Neural crest cell (in vitro differentiated cells): ENCODE results near the gene ZC3HAV1. TPM values are rescaled to one million over a fixed set of nuclear protein-coding genes. Genes with fewer than 3 reads are reported as not detected.

ENCODE experiments used
- DNase-seq: peaks from one replicate; pipeline ENCODE4 v3.0.0; 2021; ENCODE audit warnings: low read depth, mixed read lengths, low spot score
- H3K27ac Mint-ChIP-seq: one replicate; pipeline ENCODE4 v1.8.0; 2021; ENCODE audit warnings: mild to moderate bottlenecking, mixed read lengths; ENCODE audit not compliant: unreplicated experiment
- H3K27me3 Mint-ChIP-seq: 2 replicates; pipeline ENCODE4 v1.8.0; 2021; ENCODE audit warnings: low read depth, mild to moderate bottlenecking, mixed read lengths
- H3K36me3 Mint-ChIP-seq: 2 replicates; pipeline ENCODE4 v1.8.0; 2021; ENCODE audit warnings: low read depth, mild to moderate bottlenecking, mixed read lengths
- H3K4me1 Mint-ChIP-seq: 2 replicates; pipeline ENCODE4 v1.8.0; 2021; ENCODE audit warnings: mixed read lengths
- H3K4me3 Mint-ChIP-seq: one replicate; pipeline ENCODE4 v1.8.0; 2021; ENCODE audit warnings: mild to moderate bottlenecking, mixed read lengths
- H3K9me3 Mint-ChIP-seq: 2 replicates; pipeline ENCODE4 v1.8.0; 2021; ENCODE audit warnings: mixed read lengths
- total RNA-seq: library from RNA; stranded (reverse); gene quantifications from 2 replicates; pipeline ENCODE4 v1.2.1, GENCODE V29; 2021
- TF ChIP-seq, protein P1 (sequence below): fragments of 200-600 bp; sonication (generic); conservative IDR thresholded peaks from 2 replicates; pipeline ENCODE4 v1.5.0; 2021; ENCODE audit warnings: antibody characterized with exemption, mild to moderate bottlenecking

ZC3HAV1 gene
- total RNA-seq, 1 donor from 2014 or later = 19.6 TPM

DNA sequence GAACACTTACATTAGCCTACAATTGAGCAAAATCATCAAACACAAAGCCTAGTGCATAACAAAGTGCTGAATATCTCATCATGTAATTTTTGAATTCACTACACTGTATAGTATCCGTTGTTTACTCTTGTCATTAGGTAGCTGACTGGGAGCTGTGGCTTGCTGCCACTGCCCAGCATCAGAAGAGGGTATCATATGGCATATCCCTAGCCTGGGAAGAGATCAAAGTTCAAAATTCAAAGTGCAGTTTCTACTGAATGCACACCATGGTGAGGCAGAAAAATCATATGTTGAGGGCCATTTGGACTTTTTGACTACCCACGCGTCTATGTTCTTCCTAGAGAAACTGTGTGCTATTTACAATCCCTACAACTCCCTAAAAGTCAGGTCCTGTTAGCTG is 7.5 kb upstream of the ZC3HAV1 start:
- no peak overlapping the region for H3K4me3 Mint-ChIP-seq
- no peaks in the 10 kb centered on the region for H3K36me3 Mint-ChIP-seq
- no peaks in the 10 kb centered on the region for H3K4me1 Mint-ChIP-seq
- TF ChIP-seq, protein P1, sequence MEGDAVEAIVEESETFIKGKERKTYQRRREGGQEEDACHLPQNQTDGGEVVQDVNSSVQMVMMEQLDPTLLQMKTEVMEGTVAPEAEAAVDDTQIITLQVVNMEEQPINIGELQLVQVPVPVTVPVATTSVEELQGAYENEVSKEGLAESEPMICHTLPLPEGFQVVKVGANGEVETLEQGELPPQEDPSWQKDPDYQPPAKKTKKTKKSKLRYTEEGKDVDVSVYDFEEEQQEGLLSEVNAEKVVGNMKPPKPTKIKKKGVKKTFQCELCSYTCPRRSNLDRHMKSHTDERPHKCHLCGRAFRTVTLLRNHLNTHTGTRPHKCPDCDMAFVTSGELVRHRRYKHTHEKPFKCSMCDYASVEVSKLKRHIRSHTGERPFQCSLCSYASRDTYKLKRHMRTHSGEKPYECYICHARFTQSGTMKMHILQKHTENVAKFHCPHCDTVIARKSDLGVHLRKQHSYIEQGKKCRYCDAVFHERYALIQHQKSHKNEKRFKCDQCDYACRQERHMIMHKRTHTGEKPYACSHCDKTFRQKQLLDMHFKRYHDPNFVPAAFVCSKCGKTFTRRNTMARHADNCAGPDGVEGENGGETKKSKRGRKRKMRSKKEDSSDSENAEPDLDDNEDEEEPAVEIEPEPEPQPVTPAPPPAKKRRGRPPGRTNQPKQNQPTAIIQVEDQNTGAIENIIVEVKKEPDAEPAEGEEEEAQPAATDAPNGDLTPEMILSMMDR = no peak
- no peak for DNase-seq
- no peak overlapping the region for H3K27ac Mint-ChIP-seq
- H3K9me3 Mint-ChIP-seq = no peaks in the 10 kb centered on the region
- H3K27me3 Mint-ChIP-seq = peaks cover 22% of the 10 kb centered on the region

DNA sequence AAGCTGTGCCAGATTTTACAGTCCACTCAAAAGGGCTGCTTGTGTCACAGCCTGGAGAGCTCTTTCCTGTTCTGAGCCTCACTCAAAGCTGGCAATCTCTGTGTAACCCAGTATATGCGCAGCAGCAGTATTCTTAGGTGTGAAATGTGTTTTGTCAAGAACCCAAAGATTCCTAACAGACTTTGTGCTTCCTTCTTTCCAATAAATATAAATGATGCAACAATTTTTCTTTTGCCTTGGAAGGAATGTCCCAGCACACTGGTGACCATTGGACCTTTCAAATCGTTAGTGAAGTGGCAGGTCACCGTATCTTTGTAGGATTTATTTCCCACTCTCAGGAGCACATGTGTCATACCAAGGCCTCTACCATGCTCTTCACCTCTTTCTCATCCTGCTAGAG is 5.6 kb upstream of the ZC3HAV1 start:
- H3K27ac Mint-ChIP-seq = no peak overlapping the region
- H3K4me1 Mint-ChIP-seq = peaks cover under 1% of the 10 kb centered on the region
- H3K4me3 Mint-ChIP-seq = no peak overlapping the region
- no peaks in the 10 kb centered on the region for H3K9me3 Mint-ChIP-seq
- TF ChIP-seq, protein P1 = no peak
- H3K27me3 Mint-ChIP-seq = peaks cover 38% of the 10 kb centered on the region
- DNase-seq = no peak
- H3K36me3 Mint-ChIP-seq = no peaks in the 10 kb centered on the region

DNA sequence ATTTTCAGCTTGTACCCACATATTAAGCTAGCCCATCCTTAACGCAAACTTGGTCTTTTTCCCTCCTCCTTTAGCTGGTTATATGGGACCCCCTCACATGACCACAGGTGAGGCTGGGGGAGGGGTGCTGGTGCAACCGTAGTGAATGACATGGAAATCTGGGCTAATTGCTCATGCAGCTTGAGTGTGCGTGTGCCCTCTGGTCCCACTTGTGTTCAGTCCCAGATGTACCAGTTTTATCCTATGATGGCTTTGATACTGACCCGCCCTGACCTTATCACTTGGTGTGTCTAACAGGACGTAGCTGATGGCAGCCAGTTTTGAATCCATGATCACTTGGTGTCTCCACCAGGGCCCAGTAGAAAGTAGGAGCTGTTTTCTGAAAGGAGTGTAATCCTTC is 5.1 kb upstream of the ZC3HAV1 start:
- TF ChIP-seq, protein P1 = no peak
- no peak for DNase-seq
- H3K36me3 Mint-ChIP-seq = no peaks in the 10 kb centered on the region
- no peak overlapping the region for H3K4me3 Mint-ChIP-seq
- H3K27me3 Mint-ChIP-seq = peaks cover 44% of the 10 kb centered on the region
- no peaks in the 10 kb centered on the region for H3K9me3 Mint-ChIP-seq
- H3K4me1 Mint-ChIP-seq = peaks cover 6% of the 10 kb centered on the region
- no peak overlapping the region for H3K27ac Mint-ChIP-seq

DNA sequence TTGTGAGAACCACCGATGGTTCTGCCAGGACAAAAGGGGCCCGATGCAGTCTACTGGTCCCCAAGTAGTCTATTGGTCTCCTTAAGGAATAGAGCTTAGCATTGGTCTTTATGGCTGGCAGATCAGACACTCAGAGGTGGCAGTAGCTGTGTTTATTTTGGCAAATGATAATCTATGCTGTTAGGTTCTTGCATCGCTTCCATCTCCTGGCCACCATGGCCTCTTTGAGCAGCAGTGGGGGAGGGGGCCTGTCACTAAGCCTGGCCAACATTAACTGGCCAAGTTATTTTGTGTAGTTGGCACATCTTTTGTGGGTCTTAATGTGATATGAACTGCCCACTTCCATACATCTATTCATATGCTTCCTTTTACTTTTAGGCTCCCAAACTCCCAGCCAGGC is 4.5 kb upstream of the ZC3HAV1 start:
- peaks cover 6% of the 10 kb centered on the region for H3K4me1 Mint-ChIP-seq
- no peak overlapping the region for H3K27ac Mint-ChIP-seq
- H3K36me3 Mint-ChIP-seq = no peaks in the 10 kb centered on the region
- no peak overlapping the region for H3K4me3 Mint-ChIP-seq
- TF ChIP-seq, protein P1 = no peak
- no peak for DNase-seq
- peaks cover 49% of the 10 kb centered on the region for H3K27me3 Mint-ChIP-seq
- H3K9me3 Mint-ChIP-seq = no peaks in the 10 kb centered on the region

DNA sequence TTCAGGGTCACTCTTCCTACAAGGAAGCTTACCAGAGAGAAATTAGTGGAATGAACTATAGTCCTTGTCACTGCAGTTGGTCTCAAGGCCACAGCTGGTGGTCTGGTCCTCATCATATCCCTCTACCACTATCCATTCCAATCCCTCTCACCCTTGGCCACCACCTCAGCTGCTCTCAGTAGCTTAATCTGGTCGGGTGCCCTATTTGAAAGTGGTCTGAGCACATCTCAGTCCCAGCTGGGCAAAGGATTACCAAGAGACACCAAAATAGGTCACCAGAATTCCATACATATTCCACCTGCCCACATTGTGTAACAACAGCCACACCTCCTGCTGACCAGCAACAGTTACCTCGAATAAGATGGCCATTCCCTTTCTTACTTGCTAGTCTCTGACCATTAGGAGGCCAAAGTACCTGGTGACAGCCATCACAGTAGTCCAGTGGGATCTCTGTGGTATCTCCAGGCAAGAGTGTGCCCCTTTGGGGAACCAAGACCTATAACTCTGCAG is 3.3 kb upstream of the ZC3HAV1 start:
- no peak overlapping the region for H3K27ac Mint-ChIP-seq
- no peaks in the 10 kb centered on the region for H3K9me3 Mint-ChIP-seq
- H3K36me3 Mint-ChIP-seq = no peaks in the 10 kb centered on the region
- no peak for DNase-seq
- H3K4me1 Mint-ChIP-seq = peaks cover 12% of the 10 kb centered on the region
- H3K27me3 Mint-ChIP-seq = peaks cover 57% of the 10 kb centered on the region
- TF ChIP-seq, protein P1 = no peak
- H3K4me3 Mint-ChIP-seq = peak overlapping the region; percentile 38
